HepG2 (cell line): Measurements from ENCODE around the gene KLHDC4. TPM values are rescaled to one million over a fixed set of nuclear protein-coding genes. Genes with fewer than 3 reads are reported as not detected.

Source experiments
- ATAC-seq: fragments of 200-7000 bp; cut with Tn5 transposase; 3 replicates; pipeline ENCODE4 v1.9.1; 2020; ENCODE audit warnings: mild to moderate bottlenecking, moderate library complexity
- BruUV-seq: library from RNA; stranded (reverse); fragments of 400-500 nt; replicated peaks from 2 replicates; lab custom pipeline; 2021; lab: Mats Ljungman, UMichigan
- CTCF ChIA-PET: fragments of 300-600 bp; formaldehyde crosslinking; extraction: SDS; loops from one replicate; lab custom pipeline; 2021; ENCODE audit warnings: low total read pairs, inconsistent platforms, low intra/inter-chr PET ratio; lab: Yijun Ruan, JAX
- POLR2A ChIA-PET: fragments of 350-600 bp; sonication (Branson Sonifier 250); formaldehyde crosslinking; loops from one replicate; lab custom pipeline; 2020; ENCODE audit warnings: antibody characterized with exemption, inconsistent platforms; lab: Yijun Ruan, JAX
- DNase-seq: peaks from one replicate; pipeline ENCODE4 v3.0.0-alpha.2; 2015; ENCODE audit warnings: low spot score
- FAIRE-seq: peaks from 3 replicates; lab custom pipeline; 2011; peaks lifted over from hg19 to GRCh38; lab: Jason Lieb, UNC
- H2AFZ ChIP-seq: one replicate; pipeline ENCODE4 v1.6.1; 2011; ENCODE audit warnings: low read length, inconsistent platforms
- H3K27ac ChIP-seq: fragments of 300-600 bp; 3 replicates; pipeline ENCODE4 v1.8.0; 2011; ENCODE audit warnings: mixed run types, mild to moderate bottlenecking, mixed read lengths, low read length, inconsistent platforms; ENCODE audit not compliant: insufficient read depth; ENCODE audit errors: extremely low read length
- H3K27me3 ChIP-seq, 2 experiments: fragments of 200-600 bp in 1 of 2; 2 replicates in 1 of 2; 3 replicates in 1 of 2; pipeline versions ENCODE4 v1.6.0 to v1.8.0; 2011; ENCODE audit warnings: low read length in 2 of 2, mild to moderate bottlenecking in 2 of 2, moderate library complexity in 2 of 2, inconsistent platforms in 1 of 2; ENCODE audit not compliant: insufficient read depth in 2 of 2, control insufficient read depth in 1 of 2
- H3K36me3 ChIP-seq, 2 experiments: fragments of 200-600 bp in 1 of 2; replicated peaks in 1 of 2; 2 replicates in 1 of 2; 3 replicates in 1 of 2; pipeline versions ENCODE4 v1.5.1 to v1.8.0; 2011; ENCODE audit warnings: low read length in 2 of 2, inconsistent platforms in 1 of 2; ENCODE audit not compliant: insufficient read depth in 2 of 2, control insufficient read depth in 1 of 2
- H3K4me1 ChIP-seq: 2 replicates; pipeline ENCODE4 v1.5.1; 2012; ENCODE audit warnings: low read length, inconsistent platforms; ENCODE audit not compliant: insufficient read depth
- H3K4me2 ChIP-seq: 2 replicates; pipeline ENCODE4 v1.6.0; 2011; ENCODE audit warnings: low read depth, low read length, inconsistent platforms
- H3K4me3 ChIP-seq, 3 experiments: fragments of 200-600 bp in 1 of 3; sonication (generic), shearing (Covaris generic) in 1 of 3; replicated peaks in 1 of 3; 2 replicates each; pipeline ENCODE4 v1.5.1; 2011 to 2016; ENCODE audit warnings: low read length in 3 of 3, inconsistent platforms in 2 of 3, low read depth in 2 of 3, mild to moderate bottlenecking in 2 of 3, control low read depth in 1 of 3, mixed read lengths in 1 of 3; ENCODE audit not compliant: insufficient read depth in 1 of 3
- H3K79me2 ChIP-seq: one replicate; pipeline ENCODE4 v1.6.1; 2011; ENCODE audit warnings: low read length, inconsistent platforms; ENCODE audit not compliant: insufficient read depth
- H3K9ac ChIP-seq: 2 replicates; pipeline ENCODE4 v1.6.0; 2011; ENCODE audit warnings: mild to moderate bottlenecking, low read depth, low read length, inconsistent platforms; ENCODE audit not compliant: insufficient read depth
- H3K9me3 ChIP-seq: 2 replicates; pipeline ENCODE4 v1.5.1; 2012; ENCODE audit warnings: mild to moderate bottlenecking, low read length
- H4K20me1 ChIP-seq: 2 replicates; pipeline ENCODE4 v1.6.0; 2011; ENCODE audit warnings: inconsistent platforms, mild to moderate bottlenecking, low read length, moderate library complexity; ENCODE audit not compliant: insufficient read depth
- AGO2 ChIP-seq: fragments of 200-400 bp; formaldehyde crosslinking; optimal IDR thresholded peaks from 2 replicates; pipeline ENCODE3; 2017; ENCODE audit warnings: mild to moderate bottlenecking, low read depth, low read length, moderate library complexity
- ARID5B ChIP-seq: IDR thresholded peaks from 2 replicates; pipeline ENCODE4 v1.4.0; 2020; ENCODE audit warnings: mild to moderate bottlenecking, missing genetic modification reagents
- BCL3 ChIP-seq: sonication (generic); formaldehyde crosslinking; IDR thresholded peaks from 2 replicates; pipeline ENCODE4 v1.5.1; 2020; ENCODE audit warnings: mild to moderate bottlenecking, missing genetic modification reagents, moderate library complexity
- CHD4 ChIP-seq: fragments of 200-600 bp; sonication (generic); IDR thresholded peaks from 2 replicates; pipeline ENCODE4 v1.7.0; 2017; ENCODE audit warnings: mild to moderate bottlenecking, low read length, borderline replicate concordance
- EED ChIP-seq: sonication (generic); formaldehyde crosslinking; IDR thresholded peaks from 2 replicates; pipeline ENCODE4 v1.5.0; 2020; ENCODE audit warnings: mild to moderate bottlenecking, missing genetic modification reagents
- KDM6A ChIP-seq: IDR thresholded peaks from 2 replicates; pipeline ENCODE4 v1.6.1; 2016; ENCODE audit warnings: low read depth
- MTA1 ChIP-seq: sonication (generic); formaldehyde crosslinking; IDR thresholded peaks from 2 replicates; pipeline ENCODE4 v1.4.0; 2020; ENCODE audit warnings: missing genetic modification reagents, mild to moderate bottlenecking, borderline replicate concordance
- NFYB ChIP-seq: sonication (generic); formaldehyde crosslinking; IDR thresholded peaks from 2 replicates; pipeline ENCODE4 v1.4.0; 2020; ENCODE audit warnings: missing genetic modification reagents
- PAF1 ChIP-seq: IDR thresholded peaks from 2 replicates; pipeline ENCODE4 v1.6.1; 2016; ENCODE audit warnings: missing genetic modification reagents, missing compliant biosample characterization
- ZFP91 ChIP-seq: sonication (generic); formaldehyde crosslinking; IDR thresholded peaks from 2 replicates; pipeline ENCODE4 v1.9.0; 2022; ENCODE audit warnings: missing genetic modification reagents, mild to moderate bottlenecking, borderline replicate concordance
- ZNF276 ChIP-seq: sonication (generic); formaldehyde crosslinking; IDR thresholded peaks from 2 replicates; pipeline ENCODE4 v1.4.0; 2020; ENCODE audit warnings: mild to moderate bottlenecking, low read depth, missing genetic modification reagents
- ZNF432 ChIP-seq: sonication (generic); formaldehyde crosslinking; IDR thresholded peaks from 2 replicates; pipeline ENCODE4 v1.5.0; 2020; ENCODE audit warnings: missing genetic modification reagents, mild to moderate bottlenecking, borderline replicate concordance
- ZNF766 ChIP-seq: sonication (generic); formaldehyde crosslinking; IDR thresholded peaks from 2 replicates; pipeline ENCODE4 v1.5.0; 2020; ENCODE audit warnings: missing genetic modification reagents, borderline replicate concordance
- ZNF768 ChIP-seq: sonication (generic); formaldehyde crosslinking; IDR thresholded peaks from 2 replicates; pipeline ENCODE4 v1.4.0; 2020; ENCODE audit warnings: missing genetic modification reagents
- WGBS: methylation state at CpG from one replicate; pipeline ENCODE4 v1.1.6; 2017; ENCODE audit warnings: low lambda C conversion rate; 5-methylcytosine and 5-hydroxymethylcytosine counted together
- in situ Hi-C: cut with HindIII; loops from 2 replicates; pipeline ENCODE4 v1.10.0; 2017; ENCODE audit warnings: low pct_unique_long_range_greater_than_20kb; ENCODE audit not compliant: extremely low pct_ligation_motif_present
- intact Hi-C: fragments of 100-400 bp; cut with micrococcal nuclease; formaldehyde crosslinking; loops from one replicate; pipeline ENCODE4 v1.10.0; 2022; ENCODE audit not compliant: unreplicated experiment
- polyA plus RNA-seq, 8 experiments: library from polyadenylated mRNA; depleted of rRNA in 3 of 8; stranded (reverse) in 7 of 8; unstranded in 1 of 8; fragments of >200 nt; fragmentation: Illumina TruSeq in 4 of 8; extraction: Trizol in 4 of 8; gene quantifications; 2 replicates each; pipeline versions ENCODE4 v1.2.1 to v1.2.3, GENCODE V29; 2011 to 2016; ENCODE audit warnings: low read depth in 4 of 8, missing spikeins in 1 of 8, mixed read lengths in 1 of 8; ENCODE audit not compliant: insufficient read depth in 1 of 8
- total RNA-seq, 5 experiments: library from RNA; depleted of rRNA; stranded (reverse); fragments of >200 nt; fragmentation: Illumina TruSeq; extraction: Trizol; gene quantifications; 2 replicates each; pipeline ENCODE4 v1.2.3, GENCODE V29; 2016; ENCODE audit warnings: low read depth in 1 of 5

KLHDC4 gene
- total and polyA plus RNA-seq, 2 of the 13 experiments (the other 11 are each of a cell fraction or from before 2014, with no cell fraction given): 18.7 to 31.8 TPM

DNA sequence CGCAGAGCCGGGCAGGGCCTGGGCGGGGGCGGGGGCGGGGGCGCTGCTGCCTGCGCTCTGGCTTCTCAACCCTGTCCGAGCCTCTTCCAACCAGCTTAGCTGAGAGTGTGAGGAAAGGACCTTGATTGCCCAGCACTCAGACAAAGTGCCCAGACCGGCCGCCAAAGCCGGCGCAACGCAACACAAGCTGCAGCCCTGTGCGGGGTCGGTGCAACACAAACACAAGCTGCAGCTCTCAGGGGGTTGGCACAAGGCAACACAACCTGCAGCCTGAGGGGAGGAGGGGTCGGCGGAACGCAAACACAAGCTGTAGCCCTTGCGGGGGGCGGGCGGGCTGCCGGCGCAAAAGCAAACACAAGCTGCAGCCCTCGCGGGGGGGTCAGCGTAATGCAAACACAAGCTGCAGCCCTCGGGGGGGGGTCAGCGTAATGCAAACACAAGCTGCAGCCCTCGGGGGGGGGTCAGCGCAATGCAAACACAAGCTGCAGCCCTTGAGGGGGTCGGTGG, 60.0 kb downstream of the KLHDC4 start (continued):
- no peak for TF ChIP-seq ZNF276
- TF ChIP-seq ZNF766 (CRISPR knock-in tag): no peak

DNA sequence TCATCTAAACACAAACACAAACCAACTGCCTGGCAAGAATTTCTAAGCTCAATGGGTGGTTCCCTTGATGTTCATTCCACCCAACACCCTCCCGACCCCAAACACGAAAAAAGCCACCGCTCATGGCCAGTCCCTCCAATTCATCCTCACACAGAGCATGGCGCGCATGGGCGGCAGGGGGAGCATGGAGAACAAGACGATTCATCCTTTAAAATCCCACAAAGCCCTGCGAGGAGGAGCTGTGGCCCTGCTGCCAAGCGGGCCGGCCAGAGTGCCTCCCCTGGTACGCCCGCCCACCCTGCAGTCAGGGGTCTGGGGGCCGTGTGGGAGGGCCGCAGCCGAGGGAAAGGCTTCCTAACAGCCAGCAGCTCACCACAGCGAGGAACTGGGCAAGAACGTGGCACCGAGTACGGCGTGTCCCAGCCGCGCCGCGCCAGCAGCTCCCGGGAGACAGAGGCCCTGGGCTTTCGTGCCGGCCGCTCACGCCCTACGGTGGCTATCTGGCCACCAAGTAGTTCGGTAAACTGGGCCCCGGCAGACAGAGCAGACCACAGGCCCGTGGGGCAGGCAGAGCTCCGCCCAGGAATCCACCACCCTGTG, 60.9 kb downstream of the KLHDC4 start:
- 98% methylated on average over 19 of the region's 34 CpGs for WGBS
- no TSS peak for BruUV-seq
- intact Hi-C loops: no loop called here
- ATAC-seq (no peak), DNase-seq (no peak), FAIRE-seq (no peak)
- Histone ChIP-seq H3K36me3 (peaks cover 37 to 47% of the 10 kb centered on the region in 2 experiments), H4K20me1 (peaks cover 20% of the 10 kb centered on the region), H3K4me2 (no peak overlapping the region), H3K4me3 (no peak overlapping the region), H2AFZ (no peak overlapping the region), H3K9me3 (no peaks in the 10 kb centered on the region), H3K4me1 (peaks cover 20% of the 10 kb centered on the region), H3K27ac (no peak overlapping the region), H3K9ac (no peak overlapping the region), H3K27me3 (no peaks in the 10 kb centered on the region), H3K79me2 (no peaks in the 10 kb centered on the region)
- ChIA-PET POLR2A (no interaction called here), CTCF (no interaction called here)
- in situ Hi-C loops: no loop called here
- TF ChIP-seq AGO2 (peak; percentile 30), BCL3 (0 out of 2 replicates have a peak, but pooled peaks have one; percentile 42), CHD4 (no peak), EED (CRISPR knock-in tag) (no peak), NFYB (CRISPR knock-in tag) (no peak), MTA1 (CRISPR knock-in tag) (peak; percentile 49; the same call in 1 of the 2 replicates), ZNF768 (0 out of 2 replicates have a peak, but pooled peaks have one; percentile 22), ZNF432 (CRISPR knock-in tag) (no peak), PAF1 (CRISPR knock-in tag) (no peak), KDM6A (CRISPR knock-in tag) (no peak), ZFP91 (0 out of 2 replicates have a peak, but pooled peaks have one; percentile 9), ARID5B (CRISPR knock-in tag) (no peak)
